ENCODE data around the gene KCNK5.

DNA sequence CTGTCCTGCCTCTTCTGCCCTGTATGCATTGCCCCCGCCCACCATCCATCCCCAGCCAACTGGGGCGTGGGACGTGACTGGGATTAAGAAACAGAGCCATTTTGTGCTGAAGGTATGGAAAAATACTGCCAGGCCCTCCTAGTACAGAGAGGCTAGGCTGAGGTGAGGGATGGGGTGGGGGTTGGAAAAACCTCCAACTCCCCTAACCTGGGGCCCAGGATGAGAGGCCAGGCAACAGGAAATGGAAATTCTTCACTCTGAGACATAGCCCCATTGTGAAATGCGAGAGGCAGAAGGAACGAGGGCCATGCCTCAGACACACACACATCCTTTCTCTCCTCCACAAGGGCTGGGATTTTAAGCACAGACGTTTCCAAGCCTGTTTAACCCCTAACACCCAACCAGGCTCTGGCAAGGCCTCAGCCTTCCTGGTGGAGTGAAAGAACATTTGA lies 19.9 kb downstream of the KCNK5 start:
- TF ChIP-seq POLR2AphosphoS5 (IDR thresholded peaks at IDR 0.05; ENCODE audit: borderline replicate concordance, low read depth, low read length) (no peak), EZH2 (IDR thresholded peaks at IDR 0.05) (no peak), FOXP2 (optimal IDR thresholded peaks at IDR 0.05; ENCODE audit: control extremely low read depth, extremely low read length, insufficient read depth) (no peak)
